GM21723 (cell line): Measurements from ENCODE around the gene RNASEH1.
"Not testable (repeated sequence)": the region's sequence is repeated elsewhere in the genome, so short reads cannot be mapped to it uniquely, and the experiment has no call there.

ENCODE experiments used
- ATAC-seq: cut with Tn5 transposase; IDR thresholded peaks from one replicate; pipeline ENCODE4 v1.9.1; 2021; ENCODE audit warnings: mild to moderate bottlenecking, moderate library complexity; ENCODE audit not compliant: unreplicated experiment

Gene RNASEH1

DNA sequence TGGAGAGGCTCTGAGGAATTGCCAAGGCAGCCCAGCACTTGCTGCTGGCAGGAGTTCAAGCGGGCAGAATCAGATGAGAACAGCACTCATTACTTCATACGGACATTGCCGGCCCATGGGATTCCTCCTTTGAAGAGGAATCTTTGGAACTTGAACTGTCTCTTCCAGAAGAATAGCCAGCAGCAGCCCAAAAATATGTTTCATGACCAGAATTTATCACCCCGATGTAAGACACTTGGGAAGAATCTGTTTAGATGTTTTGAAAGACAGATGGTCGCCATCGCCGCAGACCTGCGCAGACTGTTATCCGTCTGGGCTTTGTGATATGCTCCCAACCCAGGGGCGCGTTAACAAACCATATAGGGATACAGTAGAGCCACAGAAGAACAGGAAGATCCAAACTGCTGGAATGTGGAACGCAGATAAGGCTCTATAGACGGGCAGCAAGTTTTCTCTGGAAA is 35.1 kb downstream of the RNASEH1 start:
- no peak for ATAC-seq

GRCh38 chr2:3520591-3520990 is 37.5 kb downstream of the RNASEH1 start:
- no peak for ATAC-seq

GRCh38 chr2:3519255-3520205 is 38.6 kb downstream of the RNASEH1 start, which contains the start of gene ADI1:
TSS of gene ADI1 (minus strand) at chr2:3519531. CDS start at chr2:3519487, 44 bp downstream.
- ATAC-seq = peak; percentile 67

DNA sequence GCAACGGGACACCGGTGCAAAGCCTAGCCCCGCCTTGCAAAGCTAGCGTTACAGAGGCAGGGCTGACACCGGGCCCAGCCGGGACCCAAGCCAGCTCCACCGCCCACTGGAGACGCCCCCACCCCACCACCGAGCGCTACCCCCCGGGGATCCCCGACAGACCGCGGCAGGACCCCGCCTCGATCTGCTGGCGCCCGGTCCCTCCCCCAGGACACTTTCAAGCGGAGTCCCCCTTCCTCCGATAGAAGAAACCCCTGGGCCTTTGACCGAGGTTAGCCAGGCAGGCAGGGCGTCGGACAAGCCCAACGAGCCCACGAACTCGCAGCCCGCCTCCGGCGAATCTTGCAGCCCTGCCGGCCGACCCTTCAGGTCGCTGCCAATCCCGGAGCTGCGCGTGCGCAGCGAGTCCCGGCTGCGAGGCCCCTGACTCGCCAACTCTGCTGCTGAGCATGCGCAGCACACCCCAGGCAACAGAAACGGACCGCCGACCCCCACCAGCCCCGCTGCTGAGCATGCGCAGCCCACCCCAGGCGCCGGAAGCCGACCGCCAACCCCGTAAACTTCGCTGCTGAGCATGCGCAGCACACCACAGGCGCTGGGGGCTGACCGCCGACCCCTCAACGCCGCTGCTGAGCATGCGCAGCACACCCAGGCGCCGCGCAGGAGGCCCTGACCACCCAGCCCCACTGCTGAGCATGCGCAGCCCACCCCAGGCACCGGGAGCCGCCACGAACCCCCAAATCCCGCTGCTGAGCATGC is 39.5 kb downstream of the RNASEH1 start:
- ATAC-seq = peak; percentile 82

- no peak for ATAC-seq
Measured at GRCh38 chr2:3517948-3518495, 40.1 kb downstream of the RNASEH1 start.

GRCh38 chr2:3516831-3517230 is 41.3 kb downstream of the RNASEH1 start:
- ATAC-seq = no peak

DNA sequence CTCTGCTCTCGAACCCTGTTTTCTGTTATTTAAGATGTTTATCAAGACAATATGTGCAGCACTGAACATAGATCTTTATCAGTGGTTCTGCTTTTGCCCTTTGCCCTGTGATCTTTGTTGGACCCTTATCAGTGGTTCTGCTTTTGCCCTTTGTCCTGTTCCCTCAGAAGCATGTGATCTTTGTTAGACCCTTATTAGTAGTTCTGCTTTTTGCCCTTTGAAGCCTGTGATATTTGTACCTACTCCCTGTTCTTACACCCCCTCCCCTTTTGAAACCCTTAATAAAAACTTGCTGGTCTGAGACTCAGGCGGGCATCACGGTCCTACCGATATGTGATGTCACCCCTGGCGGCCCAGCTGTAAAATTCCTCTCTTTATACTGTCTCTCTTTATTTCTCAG is 42.7 kb downstream of the RNASEH1 start:
- not testable (repeated sequence) for ATAC-seq

DNA sequence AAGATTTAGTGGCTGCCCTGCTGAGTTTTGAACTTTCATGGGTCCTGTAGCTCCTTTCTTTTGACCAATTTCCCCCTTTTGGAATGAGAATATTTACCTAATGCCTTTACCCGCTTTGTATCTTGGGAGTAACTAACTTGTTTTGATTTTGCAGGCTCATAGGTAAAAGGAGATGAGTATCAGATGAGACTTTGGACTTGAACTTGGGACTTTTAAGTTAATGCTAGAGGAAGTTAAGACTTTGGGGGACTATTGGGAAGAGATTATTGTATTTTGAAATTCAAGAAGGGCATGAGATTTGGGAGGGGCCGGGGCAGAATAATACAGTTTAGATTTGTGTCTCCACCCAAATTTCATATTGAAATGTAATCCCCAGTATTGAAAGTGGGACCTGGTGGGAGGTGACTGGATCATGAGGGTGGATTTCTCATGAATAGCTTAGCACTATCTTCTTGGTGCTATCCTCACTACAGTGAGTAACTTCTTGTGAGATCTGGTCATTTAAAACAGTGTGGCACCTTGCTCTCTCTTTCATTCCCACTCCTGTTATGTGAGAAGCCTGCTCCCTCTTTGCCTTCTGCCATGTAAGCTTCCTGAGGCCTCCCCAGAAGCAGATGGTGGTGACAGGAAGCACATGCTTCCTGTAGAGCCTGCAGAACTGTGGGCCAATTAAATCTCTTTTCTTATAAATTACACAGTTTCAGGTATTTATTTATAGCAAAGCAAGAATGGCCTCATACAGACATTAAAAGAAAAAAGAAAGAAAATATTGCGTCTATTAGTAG is 44.9 kb downstream of the RNASEH1 start:
- ATAC-seq = no peak

DNA sequence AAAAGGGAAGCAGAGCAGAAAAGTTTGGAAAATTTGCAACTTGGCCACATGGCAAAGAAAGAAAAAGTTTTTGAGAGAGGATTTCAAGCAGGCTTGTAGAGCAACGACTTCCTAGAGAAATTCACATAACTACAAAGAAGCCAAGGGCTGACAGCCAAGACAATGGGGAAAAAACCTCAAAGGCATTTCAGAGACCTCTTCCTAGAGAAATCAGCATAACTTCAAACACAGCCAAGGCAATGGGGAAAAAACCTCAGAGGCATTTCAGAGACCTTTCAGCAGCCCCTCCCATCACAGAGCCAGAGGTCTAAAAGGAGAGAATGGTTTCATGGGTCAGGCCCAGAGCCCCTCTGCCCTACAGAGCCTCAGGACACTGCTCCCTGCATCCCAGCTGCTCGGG is 46.0 kb downstream of the RNASEH1 start:
- no peak for ATAC-seq

GRCh38 chr2:3505771-3506170 is 52.4 kb downstream of the RNASEH1 start:
- ATAC-seq = no peak

DNA sequence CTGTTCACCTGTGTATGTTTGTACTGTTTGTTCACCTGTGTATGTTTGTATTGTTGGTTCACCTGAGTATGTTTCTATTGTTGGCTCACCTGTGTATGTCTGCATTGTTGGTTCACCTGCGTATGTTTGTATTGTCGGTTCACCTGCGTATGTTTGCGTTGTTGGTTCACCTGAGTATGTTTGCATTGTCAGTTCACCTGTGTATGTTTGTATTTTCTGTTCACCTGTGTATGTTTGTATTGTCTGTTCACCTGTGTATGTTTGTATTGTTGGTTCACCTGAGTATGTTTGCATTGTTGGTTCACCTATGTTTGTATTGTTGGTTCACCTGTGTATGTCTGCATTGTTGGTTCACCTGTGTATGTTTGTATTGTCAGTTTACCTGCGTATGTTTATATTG is 53.4 kb downstream of the RNASEH1 start:
- no peak for ATAC-seq

DNA sequence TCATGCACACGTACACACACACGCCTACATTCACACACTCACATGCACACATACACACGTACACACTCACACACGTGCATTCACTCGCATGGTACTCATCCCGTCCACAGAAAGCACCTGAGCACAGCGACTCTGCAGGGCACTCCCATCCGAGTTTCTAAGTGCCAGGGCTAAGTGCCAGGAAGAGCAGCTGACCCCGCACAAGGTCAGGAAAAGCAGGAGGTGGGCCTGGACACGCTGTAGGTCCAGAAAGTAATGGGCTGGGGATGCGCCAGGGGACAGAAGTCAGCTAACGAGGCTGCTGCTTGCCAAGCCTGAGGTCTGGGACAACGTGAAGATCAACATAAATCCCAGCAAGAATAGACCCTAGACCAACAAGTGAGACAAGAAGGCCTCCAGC is 54.6 kb downstream of the RNASEH1 start:
- ATAC-seq = no peak

- no peak for ATAC-seq
Measured at GRCh38 chr2:3503046-3503445, 55.1 kb downstream of the RNASEH1 start.

GRCh38 chr2:3500326-3500899 is 57.7 kb downstream of the RNASEH1 start:
- no peak for ATAC-seq

- no peak for ATAC-seq
Measured at GRCh38 chr2:3498783-3499394, 59.2 kb downstream of the RNASEH1 start.

- not testable (repeated sequence) for ATAC-seq
Measured at GRCh38 chr2:3496708-3497080, 61.4 kb downstream of the RNASEH1 start.
